Astrocyte (in vitro differentiated cells and primary cell): Measurements from ENCODE around the gene ZFYVE28. TPM values are rescaled to one million over a fixed set of nuclear protein-coding genes. Genes with fewer than 3 reads are reported as not detected.

Source experiments
- DNase-seq: peaks from one replicate; pipeline ENCODE4 v3.0.0-alpha.2; 2010; ENCODE audit warnings: low read depth
- FAIRE-seq: peaks from 2 replicates; lab custom pipeline; 2011; peaks lifted over from hg19 to GRCh38; lab: Jason Lieb, UNC
- H2AFZ ChIP-seq: 2 replicates; pipeline ENCODE4 v1.6.0; 2012; ENCODE audit warnings: low read depth, low read length, inconsistent platforms
- H3K27ac ChIP-seq: 2 replicates; pipeline ENCODE4 v1.5.1; 2011; ENCODE audit warnings: low read depth, low read length, inconsistent platforms
- H3K27me3 ChIP-seq: 2 replicates; pipeline ENCODE4 v1.6.0; 2011; ENCODE audit warnings: low read length, inconsistent platforms; ENCODE audit not compliant: insufficient read depth
- H3K36me3 ChIP-seq: 2 replicates; pipeline ENCODE4 v1.5.1; 2011; ENCODE audit warnings: low read length, inconsistent platforms; ENCODE audit not compliant: insufficient read depth
- H3K4me1 ChIP-seq: 2 replicates; pipeline ENCODE4 v1.5.1; 2011; ENCODE audit warnings: low read length, inconsistent platforms; ENCODE audit not compliant: insufficient read depth
- H3K4me2 ChIP-seq: 2 replicates; pipeline ENCODE4 v1.6.0; 2012; ENCODE audit warnings: low read length, inconsistent platforms
- H3K4me3 ChIP-seq: 2 replicates; pipeline ENCODE4 v1.5.1; 2011; ENCODE audit warnings: low read depth, mild to moderate bottlenecking, low read length, inconsistent platforms; ENCODE audit not compliant: insufficient read depth
- H3K79me2 ChIP-seq: 2 replicates; pipeline ENCODE4 v1.6.0; 2012; ENCODE audit warnings: mild to moderate bottlenecking, low read length, inconsistent platforms; ENCODE audit not compliant: insufficient read depth
- H3K9ac ChIP-seq: 2 replicates; pipeline ENCODE4 v1.6.0; 2012; ENCODE audit warnings: mild to moderate bottlenecking, low read length, inconsistent platforms
- H3K9me3 ChIP-seq: 2 replicates; pipeline ENCODE4 v1.5.1; 2012; ENCODE audit warnings: low read depth, mild to moderate bottlenecking, low read length, inconsistent platforms; ENCODE audit not compliant: insufficient read depth
- H4K20me1 ChIP-seq: 2 replicates; pipeline ENCODE4 v1.6.0; 2012; ENCODE audit warnings: low read length, inconsistent platforms; ENCODE audit not compliant: insufficient read depth
- H3K27ac Mint-ChIP-seq: one replicate; pipeline ENCODE4 v1.8.0; 2021; ENCODE audit warnings: mild to moderate bottlenecking, mixed read lengths; ENCODE audit not compliant: unreplicated experiment
- H3K27me3 Mint-ChIP-seq: one replicate; pipeline ENCODE4 v1.8.0; 2021; ENCODE audit warnings: low read depth, mixed read lengths; ENCODE audit not compliant: unreplicated experiment
- H3K36me3 Mint-ChIP-seq: one replicate; pipeline ENCODE4 v1.8.0; 2021; ENCODE audit warnings: low read depth, mixed read lengths; ENCODE audit not compliant: unreplicated experiment
- H3K4me1 Mint-ChIP-seq: one replicate; pipeline ENCODE4 v1.8.0; 2021; ENCODE audit warnings: low read depth, mixed read lengths; ENCODE audit not compliant: unreplicated experiment
- H3K4me3 Mint-ChIP-seq: one replicate; pipeline ENCODE4 v1.8.0; 2021; ENCODE audit warnings: mild to moderate bottlenecking, moderate library complexity, mixed read lengths; ENCODE audit not compliant: unreplicated experiment
- H3K9me3 Mint-ChIP-seq: one replicate; pipeline ENCODE4 v1.8.0; 2021; ENCODE audit warnings: mild to moderate bottlenecking, mixed read lengths; ENCODE audit not compliant: unreplicated experiment
- CTCF ChIP-seq: IDR thresholded peaks from 2 replicates; pipeline ENCODE4 v1.5.1; 2011; ENCODE audit warnings: low read depth, mild to moderate bottlenecking, inconsistent platforms, low read length, moderate library complexity; ENCODE audit not compliant: insufficient read depth
- EZH2 ChIP-seq: IDR thresholded peaks from 2 replicates; pipeline ENCODE4 v1.6.1; 2012; ENCODE audit warnings: mild to moderate bottlenecking, low read length, inconsistent platforms; ENCODE audit not compliant: insufficient read depth
- total RNA-seq: library from RNA; stranded (reverse); gene quantifications from 2 replicates; pipeline ENCODE4 v1.2.1, GENCODE V29; 2021

The ZFYVE28 gene
- total RNA-seq, 1 donor from 2014 or later: 0.68 TPM

DNA sequence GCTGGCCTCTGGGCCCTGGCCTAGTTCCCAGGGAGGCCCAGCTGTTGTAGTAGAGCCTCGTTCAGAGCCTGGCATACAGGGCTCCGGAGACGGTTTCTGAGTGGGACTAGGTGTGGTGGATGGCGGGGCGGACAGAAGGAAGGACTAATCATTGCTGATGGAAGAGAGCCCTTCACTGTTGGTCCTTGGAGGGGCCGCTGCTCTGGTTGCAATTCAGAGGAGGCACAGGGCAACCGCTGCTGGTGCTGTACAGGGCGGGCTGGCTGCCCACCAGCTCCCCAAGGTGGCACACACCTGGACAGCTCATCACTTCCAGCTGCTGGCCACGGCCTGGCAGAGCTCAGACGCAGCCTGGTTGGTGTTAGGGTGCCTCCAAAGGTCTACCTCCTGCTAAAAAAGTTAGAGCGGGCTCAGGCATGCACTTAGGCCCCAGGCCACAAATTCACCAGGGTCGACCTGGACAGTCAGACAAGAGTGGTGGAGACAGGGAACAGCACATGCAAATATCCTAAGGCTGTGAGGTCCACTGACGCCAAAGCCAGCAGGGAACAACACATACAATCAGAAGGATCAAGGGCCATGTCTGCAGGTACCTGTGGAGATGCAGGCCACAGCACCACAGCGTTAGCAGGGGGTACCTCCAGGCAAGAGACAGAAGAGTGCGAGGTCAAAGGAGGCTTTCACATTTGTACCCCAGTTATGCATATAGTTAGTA is 43.0 kb upstream of the ZFYVE28 start:
- H3K4me3 Mint-ChIP-seq: peak overlapping the region; percentile 81
- H4K20me1 ChIP-seq: no peaks in the 10 kb centered on the region
- no peaks in the 10 kb centered on the region for H3K36me3 Mint-ChIP-seq
- TF ChIP-seq CTCF (no peak), EZH2 (no peak)
- H2AFZ ChIP-seq: no peak overlapping the region
- no peaks in the 10 kb centered on the region for H3K27me3 ChIP-seq
- no peaks in the 10 kb centered on the region for H3K79me2 ChIP-seq
- H3K36me3 ChIP-seq: no peaks in the 10 kb centered on the region
- H3K4me1 ChIP-seq: peaks cover 5% of the 10 kb centered on the region
- H3K9ac ChIP-seq: no peak overlapping the region
- FAIRE-seq (no peak), DNase-seq (no peak)
- no peak overlapping the region for H3K4me2 ChIP-seq
- no peaks in the 10 kb centered on the region for H3K9me3 Mint-ChIP-seq
- peaks cover 64% of the 10 kb centered on the region for H3K27me3 Mint-ChIP-seq
- H3K27ac ChIP-seq: no peak overlapping the region
- no peak overlapping the region for H3K27ac Mint-ChIP-seq
- peaks cover 2% of the 10 kb centered on the region for H3K4me1 Mint-ChIP-seq
- no peak overlapping the region for H3K4me3 ChIP-seq
- H3K9me3 ChIP-seq: no peaks in the 10 kb centered on the region

GRCh38 chr4:2459589-2460349 is 41.3 kb upstream of the ZFYVE28 start:
- H3K9ac ChIP-seq: no peak overlapping the region
- H3K4me1 ChIP-seq: peaks cover 5% of the 10 kb centered on the region
- Mint-ChIP-seq H3K4me1 (peaks cover 2% of the 10 kb centered on the region), H3K9me3 (no peaks in the 10 kb centered on the region), H3K4me3 (no peak overlapping the region), H3K36me3 (no peaks in the 10 kb centered on the region), H3K27ac (no peak overlapping the region), H3K27me3 (peaks cover 60% of the 10 kb centered on the region)
- DNase-seq (no peak), FAIRE-seq (no peak)
- no peaks in the 10 kb centered on the region for H3K36me3 ChIP-seq
- H3K4me3 ChIP-seq: no peak overlapping the region
- no peak overlapping the region for H2AFZ ChIP-seq
- H3K79me2 ChIP-seq: no peaks in the 10 kb centered on the region
- H3K9me3 ChIP-seq: no peaks in the 10 kb centered on the region
- H3K4me2 ChIP-seq: no peak overlapping the region
- H3K27ac ChIP-seq: no peak overlapping the region
- no peaks in the 10 kb centered on the region for H3K27me3 ChIP-seq
- TF ChIP-seq EZH2 (no peak), CTCF (no peak)
- no peaks in the 10 kb centered on the region for H4K20me1 ChIP-seq
